HTERT RPE-1 (cell line): Measurements from ENCODE around the gene FXYD6.
"Not testable (repeated sequence)": the region's sequence is repeated elsewhere in the genome, so short reads cannot be mapped to it uniquely, and the experiment has no call there.

Source experiments
- in situ Hi-C: fragments of 300-500 bp; cut with MboI; formaldehyde crosslinking; loops from 4 replicates; pipeline ENCODE4 v1.14.3; 2020; ENCODE audit warnings: low sequenced_read_pairs

Gene FXYD6

DNA sequence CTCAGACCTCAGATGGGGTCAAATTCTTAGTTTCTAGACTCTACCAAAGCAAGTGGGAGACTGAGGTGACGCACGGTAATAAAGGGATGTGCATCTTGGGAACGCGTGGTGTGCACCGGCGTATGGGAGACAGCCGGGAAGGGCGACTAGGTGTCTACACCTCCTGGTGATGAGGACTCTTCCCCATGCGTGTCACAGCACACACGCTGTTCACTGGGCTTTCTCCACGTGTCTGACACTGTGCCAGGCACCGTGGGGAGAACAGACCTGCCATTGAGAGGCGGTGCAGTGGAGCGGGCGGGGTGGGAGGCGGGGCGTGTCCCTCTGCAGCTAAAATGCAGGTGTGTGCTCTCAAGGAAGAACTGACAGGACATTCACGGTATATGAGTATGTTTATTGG lies 5.3 kb downstream of the FXYD6 start:
- in situ Hi-C loops, result no loop called here

DNA sequence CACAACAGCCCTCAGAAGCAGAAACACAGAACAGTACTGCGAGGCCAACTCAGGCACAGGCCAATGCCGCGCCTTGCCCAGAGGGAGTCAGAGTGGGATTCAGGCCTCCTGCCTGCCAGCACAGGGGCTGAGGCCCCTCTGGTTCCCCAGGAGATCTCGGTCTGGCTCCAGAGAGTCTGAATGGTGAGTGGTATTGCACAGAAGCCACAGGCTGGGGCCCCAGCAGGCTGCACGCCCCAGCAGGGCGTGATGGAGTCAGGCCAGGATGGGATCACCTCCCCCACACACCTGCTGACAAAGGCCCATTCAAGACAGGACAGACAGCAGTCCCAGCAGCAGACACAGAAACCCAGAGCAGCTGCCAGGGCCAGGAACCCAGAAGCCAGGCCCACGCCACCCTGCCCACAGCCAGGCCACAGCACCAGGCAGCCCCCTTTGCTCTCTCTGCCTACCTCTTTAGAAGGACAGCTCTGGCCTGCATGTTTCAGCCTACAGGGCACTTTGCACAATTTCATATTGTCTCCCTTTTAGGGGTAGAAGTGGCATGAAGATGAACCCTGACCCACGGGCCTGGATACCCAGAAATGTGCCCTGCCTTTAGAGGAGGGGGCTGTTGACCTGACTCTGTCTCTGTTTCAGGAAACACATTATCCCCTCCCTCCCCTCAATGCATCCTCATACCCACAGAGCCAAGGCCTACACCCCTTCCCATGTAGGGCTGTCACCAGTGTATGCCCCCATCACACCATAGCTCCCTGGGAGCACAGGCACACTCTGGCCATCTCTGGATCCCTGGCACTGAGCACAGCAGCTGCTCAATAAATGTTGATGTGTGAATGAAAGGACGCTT lies 6.1 kb downstream of the FXYD6 start:
- in situ Hi-C loops, result no loop called here

DNA sequence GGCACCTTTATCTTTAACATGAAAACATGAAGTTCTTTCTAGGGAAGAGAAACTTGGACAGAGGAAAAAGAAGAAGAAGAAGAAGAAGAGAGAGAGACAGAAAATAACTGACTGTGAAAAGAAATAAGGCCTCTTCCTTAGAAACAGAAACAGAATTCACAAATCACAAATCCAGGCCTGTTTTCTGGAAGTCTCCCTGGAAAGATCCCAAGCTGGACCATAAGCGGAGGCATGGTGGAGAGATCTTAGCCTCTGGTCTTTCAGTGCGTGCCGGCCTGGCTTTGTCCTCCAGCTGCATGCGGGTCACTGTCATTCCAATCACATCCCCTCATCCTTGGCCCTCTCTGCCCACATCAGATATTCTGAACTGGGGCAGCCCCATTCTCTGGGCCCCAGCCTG lies 6.9 kb downstream of the FXYD6 start:
- in situ Hi-C loops, result no loop called here

DNA sequence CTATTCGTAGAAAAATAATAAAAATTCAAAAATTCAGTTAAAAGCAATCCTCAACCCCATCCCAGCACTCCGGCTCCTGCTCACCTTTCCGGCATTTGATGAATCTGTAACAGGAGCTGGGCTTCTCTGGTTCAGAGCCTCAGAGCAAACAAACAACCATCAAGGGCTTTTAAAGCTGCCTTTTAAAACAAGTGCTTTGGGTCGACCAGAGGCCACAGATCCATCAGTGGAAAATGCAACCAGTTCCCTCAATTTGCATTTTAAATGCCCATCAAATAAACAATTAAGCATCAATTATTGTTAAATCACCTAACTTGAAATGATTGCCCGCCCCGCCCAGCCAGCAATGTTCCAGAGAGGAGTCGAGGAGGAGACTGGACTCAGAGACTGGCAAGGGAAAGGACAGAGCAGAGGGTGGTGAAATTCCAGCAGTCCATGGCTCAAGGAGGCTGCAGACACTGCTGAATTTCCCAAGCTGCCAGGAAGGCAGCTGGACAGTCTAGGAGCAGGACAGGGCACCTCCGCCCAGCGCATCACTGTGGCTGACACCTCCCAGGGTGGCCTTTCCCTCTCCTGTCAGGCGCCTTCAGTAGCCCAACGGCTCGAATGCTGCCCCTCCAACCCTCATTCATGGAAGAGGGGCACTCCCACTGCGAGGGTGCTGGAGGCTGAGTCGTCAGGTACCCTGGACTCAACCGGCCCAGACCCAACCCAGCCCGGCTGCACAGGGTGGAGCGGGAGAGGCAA lies 7.5 kb downstream of the FXYD6 start:
- in situ Hi-C loops, result no loop called here

DNA sequence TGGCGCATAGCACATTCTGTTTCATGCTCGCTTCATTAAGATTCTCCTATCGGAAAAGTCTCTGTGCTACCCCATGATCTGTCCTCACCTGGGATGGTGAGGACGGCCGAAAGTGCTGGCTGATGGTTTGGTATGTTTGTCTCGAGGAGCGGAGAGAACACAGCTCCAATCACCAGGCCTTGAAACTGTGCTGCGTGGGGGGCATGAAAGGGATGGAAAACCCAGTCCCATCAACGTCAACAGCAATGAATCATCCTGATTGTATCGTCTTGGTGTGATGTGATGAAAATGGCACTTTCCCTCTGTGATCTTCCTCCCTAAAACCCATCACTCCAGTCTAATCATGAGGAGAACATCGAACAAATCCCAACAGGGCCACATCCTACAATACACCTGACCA lies 8.4 kb downstream of the FXYD6 start:
- in situ Hi-C loops, result no loop called here

DNA sequence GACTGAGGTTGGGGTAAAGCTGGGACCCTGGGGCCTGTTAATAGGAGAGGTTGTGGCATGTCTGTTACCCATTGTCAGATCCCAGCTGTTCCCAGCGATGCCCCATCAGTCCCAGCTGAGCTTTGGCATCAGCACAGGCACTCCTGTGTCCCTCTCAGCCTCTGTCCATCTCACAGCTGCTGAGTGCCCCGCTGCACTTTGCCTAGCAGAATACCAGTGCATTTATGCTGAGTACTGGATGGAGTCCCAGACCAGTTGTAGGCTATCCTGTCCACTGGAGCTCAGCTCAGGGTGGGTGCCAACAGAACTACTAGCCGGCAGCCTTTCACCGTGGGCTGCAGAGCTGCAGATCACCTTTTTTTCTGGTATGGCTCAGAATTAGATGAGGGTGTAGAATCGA lies 9.9 kb downstream of the FXYD6 start:
- in situ Hi-C loops, result no loop called here

DNA sequence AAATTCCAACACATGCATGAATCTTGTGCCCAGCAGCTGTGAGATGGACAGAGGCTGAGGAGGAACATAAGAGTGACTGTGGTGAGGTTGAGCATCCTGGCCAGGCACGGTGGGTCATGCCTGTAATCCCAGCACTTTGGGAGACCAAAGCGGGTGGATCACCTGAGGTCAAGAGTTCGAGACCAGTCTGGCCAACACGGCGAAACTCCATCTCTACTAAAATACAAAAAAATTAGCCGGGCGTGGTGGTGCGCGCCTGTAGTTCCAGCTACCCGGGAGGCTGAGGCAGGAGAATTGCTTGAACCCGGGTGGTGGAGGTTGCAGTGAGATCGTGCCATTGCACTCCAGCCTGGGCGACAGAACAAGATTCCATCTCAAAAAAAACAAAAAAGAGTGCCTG lies 10.9 kb downstream of the FXYD6 start:
- in situ Hi-C loops, result not testable (repeated sequence)

DNA sequence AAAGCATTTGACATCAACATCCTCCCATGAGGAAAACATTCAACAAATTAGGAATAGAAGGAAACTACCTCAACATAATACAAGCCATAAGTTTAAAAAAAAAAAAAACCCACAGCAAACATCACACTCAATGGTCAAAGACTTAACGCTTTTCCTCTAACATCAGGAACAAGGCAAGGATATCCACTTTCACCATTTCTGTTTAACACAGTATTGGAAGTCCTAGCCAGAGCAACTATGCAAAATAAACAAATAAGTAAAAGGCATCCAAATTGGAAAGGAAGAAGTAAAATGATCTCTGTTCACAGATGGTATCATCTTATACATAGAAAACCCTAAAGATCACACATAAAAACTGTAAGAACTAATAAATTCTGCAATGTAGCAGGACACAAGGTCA lies 13.1 kb downstream of the FXYD6 start:
- in situ Hi-C loops, result no loop called here

DNA sequence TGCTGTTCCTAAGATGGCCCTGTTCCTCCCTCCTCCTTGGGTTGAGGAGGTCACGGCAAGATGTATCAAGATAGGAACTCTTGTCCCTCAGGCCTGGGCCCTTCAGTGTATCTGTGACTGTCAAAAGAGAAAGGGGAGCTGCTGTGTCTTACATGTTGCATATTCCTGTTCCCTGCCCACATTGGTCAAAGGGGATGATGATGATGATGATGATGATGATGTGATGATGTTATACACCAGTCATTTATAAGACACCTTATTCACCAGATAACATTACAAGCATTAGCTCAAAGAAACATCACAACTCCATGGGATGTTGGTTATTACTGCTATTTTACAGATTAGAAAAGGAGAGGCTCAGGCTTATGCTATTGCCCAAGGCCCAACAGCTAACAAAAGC lies 13.7 kb downstream of the FXYD6 start:
- in situ Hi-C loops, result no loop called here

DNA sequence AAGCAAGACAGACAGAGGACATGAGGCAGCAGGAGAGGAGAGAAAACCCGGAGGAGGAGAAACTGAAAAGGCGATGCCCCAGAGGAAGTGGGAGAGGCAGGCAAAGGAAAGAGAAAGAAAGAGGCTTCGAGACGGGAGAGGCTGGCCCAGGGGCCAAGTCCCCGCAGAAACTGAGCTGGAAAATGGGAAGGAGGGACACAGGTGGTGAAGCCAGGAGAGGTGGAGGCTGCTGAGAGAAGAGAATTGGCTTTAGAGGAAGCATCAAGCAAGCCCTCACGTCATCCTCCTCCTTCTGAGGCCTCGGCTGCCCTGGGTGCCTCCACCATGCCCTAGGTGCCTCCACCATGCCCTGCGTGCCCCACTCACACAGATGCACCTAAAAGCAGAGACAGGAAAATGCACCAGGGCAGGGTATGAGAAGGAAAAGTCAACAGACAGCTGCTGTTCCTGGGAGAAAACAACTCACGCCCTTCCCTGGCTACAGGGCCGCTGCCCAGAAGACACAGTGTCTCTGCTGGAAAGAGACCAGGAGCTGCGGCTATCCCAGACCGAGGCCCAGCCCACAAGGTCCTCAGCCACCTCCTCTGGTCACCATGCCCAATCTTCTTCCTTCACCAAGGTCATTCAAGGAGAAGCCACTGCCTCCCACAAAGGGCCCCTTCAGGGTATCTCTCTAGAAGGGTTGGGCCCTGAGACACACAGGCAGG lies 14.3 kb downstream of the FXYD6 start:
- in situ Hi-C loops, result no loop called here

DNA sequence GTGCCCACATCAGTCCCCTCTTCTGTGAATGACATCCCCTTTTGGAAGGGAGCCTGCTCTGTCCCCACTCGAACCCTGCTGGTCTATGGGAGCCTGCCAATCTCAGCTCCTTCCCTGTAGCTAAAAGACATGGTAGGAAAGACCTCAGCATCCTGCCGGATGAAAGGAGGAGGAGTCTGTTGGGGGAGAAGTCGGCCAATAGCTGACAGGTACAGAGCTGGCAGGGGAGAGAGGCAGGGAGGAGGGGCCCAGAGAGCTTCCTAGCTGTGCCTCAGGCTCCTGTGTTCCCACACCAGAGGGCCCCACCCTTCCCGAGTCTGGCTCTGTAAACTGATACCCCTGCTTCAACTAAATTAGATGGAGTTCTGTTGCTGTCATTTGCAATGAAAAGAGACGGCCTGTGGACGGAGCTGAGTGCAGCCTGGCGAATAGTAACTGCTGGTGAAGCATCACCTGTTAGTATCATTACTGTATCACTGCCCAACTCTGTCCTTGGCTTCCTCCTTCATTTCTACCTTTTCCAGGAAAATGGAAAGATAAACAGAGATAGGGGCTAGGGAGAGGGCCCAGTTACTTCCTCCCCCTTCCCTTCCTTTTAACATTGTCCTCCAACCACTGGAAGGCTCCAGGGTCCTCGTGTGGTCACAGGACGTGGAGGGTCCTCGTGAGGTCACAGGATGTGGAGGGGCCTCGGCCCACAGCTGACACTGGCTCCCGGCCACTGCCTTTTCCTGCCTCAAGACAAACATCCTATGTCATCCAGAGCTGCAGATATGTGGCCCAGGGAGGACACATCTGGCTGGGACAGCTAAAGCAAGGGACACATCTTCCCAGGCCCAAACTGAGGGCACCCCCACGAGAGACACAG lies 15.1 kb downstream of the FXYD6 start:
- in situ Hi-C loops, result no loop called here

DNA sequence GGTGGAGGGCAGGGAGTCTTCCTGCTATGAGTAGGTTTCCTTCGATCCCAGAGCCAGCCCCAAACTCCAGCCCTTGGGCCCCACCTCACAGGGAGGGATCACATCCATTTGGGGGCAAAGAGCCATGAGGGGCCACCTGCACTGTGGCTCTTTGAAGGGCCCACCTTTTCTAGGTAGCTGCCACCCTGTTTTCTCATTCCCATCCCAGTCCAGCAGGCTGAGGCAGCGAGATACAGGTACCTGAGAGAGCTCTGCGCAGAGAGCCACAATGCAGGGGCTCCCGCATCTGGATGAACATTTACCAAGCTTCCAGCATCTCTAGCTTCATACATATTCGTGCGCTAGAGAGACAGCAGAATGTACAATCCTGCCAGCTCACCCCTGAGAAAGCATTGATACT lies 16.3 kb downstream of the FXYD6 start:
- in situ Hi-C loops, result no loop called here

DNA sequence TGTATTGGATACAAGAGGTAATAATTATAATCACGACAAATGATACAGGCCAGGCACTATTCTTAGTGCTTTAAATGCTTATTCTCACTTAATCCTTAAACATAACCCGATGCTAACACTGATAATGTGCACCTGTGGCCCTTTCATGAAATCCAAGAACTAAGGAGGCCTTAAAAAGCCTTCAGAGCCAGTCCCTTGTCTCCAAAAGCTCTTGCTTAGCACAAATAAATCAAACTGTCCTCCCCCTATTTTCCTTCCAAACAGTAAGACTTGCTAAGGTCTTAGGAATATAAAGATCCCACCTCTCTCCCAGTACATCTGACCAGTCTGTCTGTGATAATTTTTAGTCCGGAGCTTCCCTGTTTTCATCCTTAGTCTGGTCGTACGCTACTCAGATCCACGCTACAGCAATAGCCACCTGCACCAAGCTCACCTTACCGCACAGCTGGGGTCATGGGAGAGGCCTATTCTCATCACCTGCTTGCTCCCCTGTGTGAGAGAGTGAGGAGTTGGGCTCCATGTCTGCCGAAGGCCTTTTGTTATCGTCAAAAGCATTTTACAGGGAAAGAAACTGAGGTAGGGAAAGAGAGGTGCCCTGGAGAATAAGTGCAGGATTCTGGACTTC lies 16.9 kb downstream of the FXYD6 start:
- in situ Hi-C loops, result no loop called here

DNA sequence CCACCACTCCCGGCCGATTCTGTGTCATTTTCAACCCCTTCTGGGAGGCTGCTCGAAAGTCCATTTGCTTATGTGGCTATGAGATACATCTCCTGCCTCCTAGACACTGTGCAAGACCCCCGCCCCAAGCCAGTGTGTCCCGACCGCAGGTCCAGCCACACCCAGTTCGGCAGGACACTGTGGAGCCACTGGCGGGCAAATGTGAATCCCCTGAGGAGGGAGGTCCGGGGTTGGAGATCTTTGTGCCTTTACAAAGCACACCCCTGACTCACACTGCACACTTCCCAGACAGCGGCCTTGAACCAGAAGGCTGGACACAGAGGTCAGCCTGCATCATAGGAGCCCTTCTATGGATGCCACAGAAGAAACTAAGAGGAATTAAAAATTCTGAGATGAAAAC lies 17.4 kb downstream of the FXYD6 start:
- in situ Hi-C loops, result no loop called here

DNA sequence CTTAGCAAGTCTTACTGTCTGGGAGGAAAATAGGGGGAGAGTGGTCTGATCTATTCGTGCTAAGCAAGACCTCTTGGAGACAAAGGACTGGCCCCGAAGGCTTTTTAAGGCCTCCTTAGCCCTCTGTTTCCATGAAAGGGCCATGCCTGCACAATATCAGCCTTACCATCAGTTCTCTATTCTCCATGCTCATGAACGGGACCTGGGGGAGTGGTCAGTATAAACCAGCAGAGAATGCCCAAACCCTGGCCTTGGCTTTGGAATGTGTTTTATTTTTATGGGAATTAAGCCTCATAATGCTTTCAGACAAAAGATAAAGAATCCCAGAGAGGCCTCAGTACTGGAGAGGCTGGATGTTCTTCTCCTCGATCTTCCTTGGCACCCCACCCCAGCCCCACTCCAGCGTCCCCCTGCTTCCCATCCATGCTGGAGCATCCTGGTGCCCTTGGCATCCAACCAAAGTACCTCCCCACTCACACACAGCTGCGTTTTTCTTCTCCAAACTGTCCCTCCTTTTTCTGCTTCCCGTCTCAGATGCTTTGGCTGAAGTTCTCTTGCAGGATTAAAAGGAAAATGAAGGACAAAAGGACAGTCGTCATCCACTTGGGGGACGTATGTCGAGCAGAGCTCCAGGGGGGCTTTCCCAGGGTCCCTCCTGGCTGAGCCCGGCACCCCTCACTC lies 18.6 kb downstream of the FXYD6 start:
- in situ Hi-C loops, result no loop called here

DNA sequence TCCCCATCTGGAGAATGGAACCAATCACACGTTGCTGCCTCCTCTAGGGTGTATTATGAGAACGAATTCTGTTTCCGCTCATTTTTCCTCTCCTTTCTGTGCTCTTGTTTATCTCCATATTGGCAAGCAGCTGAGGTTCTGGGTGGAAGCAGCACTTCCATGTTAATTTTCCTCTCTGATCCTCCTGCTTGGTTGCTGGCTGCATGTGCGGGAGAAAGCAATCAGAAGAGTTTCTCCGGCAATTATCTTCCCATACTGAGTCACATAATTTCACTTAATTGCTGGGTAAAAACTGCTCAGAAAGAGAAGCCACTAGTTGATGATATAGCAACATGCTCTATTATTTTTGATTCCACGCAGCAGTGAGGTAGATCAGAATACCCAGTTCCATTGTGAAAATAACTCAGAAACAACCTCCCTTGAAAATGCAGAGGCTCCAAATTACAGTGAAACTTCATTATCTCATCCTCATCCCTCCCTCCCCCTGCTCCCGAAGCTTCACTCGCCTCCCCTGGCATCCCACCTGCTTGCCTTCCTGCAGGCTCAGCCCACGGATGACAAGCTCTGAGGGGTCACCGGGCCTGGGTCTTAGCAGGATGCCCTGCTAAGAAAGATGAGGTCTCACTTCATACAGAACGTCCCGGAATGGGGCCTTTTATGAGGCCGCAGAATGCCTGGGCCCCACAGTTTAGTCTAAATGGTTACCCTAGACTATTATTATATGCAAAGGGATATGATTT lies 20.4 kb downstream of the FXYD6 start:
- in situ Hi-C loops, result no loop called here

DNA sequence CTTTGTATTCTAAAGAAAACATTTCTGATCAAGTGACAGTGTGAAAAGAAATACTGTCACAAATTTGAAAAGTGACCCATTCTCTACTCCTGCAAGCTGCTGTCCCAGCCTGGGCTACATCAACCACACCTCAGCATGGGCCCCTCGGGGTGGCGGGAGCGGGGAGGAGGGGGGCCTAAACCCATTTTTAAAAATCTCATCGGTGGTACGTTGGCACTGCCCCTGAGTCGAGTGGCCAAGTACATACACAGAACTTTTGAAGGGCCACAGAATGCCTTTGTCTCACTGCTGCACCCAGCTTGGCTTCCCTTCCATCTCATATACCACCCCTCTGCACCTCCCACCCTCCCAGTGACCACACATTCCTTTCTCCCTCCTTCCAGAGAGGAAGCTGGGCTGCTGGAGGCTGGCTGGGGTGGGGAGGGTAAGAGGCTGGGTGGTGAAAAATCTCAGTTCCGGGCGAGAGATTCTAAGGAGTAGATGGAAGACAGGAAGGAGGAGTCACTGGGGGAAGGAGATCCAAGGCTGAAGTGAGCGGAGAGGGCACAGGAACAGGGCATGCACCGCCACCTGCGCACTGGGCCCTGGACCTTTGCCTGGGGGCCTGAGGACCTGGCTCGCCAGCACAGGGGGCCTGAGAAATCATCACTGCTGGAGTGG lies 21.1 kb downstream of the FXYD6 start:
- in situ Hi-C loops, result no loop called here

DNA sequence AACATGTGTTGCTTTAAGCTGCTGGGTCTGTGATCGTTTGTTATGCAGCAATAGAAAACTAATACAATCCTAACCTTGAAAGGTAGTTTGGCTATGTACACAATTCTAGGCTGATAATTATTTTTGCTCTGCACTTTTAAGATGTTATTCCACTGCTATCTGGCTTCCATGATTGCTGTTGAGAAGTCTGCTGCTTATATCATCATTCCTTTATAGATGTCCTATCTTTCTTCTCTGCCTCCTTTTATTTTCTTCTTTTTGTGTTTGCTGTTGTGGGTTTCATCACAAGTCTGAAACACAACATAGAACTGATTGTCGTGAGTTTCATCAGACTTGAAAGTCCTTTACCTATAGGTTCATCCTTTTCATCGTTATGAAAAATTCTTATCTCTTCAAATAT lies 24.1 kb downstream of the FXYD6 start:
- in situ Hi-C loops, result no loop called here

DNA sequence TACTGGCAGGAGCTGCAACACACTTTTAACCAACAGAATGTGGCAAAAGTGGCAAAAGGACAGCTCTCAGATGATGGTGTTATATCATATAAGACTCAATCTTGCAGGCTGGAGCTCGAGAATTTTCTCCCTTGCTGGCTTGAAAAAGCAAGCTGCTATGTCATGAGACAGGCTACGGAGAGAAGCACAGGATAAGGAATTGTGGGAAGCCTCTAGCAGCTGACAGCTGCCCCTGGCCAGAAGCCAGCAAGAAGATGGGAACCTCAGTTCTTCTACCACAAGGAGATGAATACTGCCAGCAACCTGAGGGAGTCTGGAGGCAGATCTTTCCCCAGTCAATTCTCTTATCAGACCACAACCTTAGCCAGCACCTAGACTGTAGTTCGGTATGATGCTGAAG lies 24.6 kb downstream of the FXYD6 start:
- in situ Hi-C loops, result no loop called here
